Astrocyte (in vitro differentiated cells and primary cell): ENCODE results near the gene SPOCK2. TPM values are rescaled to one million over a fixed set of nuclear protein-coding genes. Genes with fewer than 3 reads are reported as not detected.

ENCODE experiments used
- DNase-seq: peaks from one replicate; pipeline ENCODE4 v3.0.0-alpha.2; 2010; ENCODE audit warnings: low read depth
- FAIRE-seq: peaks from 2 replicates; lab custom pipeline; 2011; peaks lifted over from hg19 to GRCh38; lab: Jason Lieb, UNC
- H2AFZ ChIP-seq: 2 replicates; pipeline ENCODE4 v1.6.0; 2012; ENCODE audit warnings: low read depth, low read length, inconsistent platforms
- H3K27ac ChIP-seq: 2 replicates; pipeline ENCODE4 v1.5.1; 2011; ENCODE audit warnings: low read depth, low read length, inconsistent platforms
- H3K27me3 ChIP-seq: 2 replicates; pipeline ENCODE4 v1.6.0; 2011; ENCODE audit warnings: low read length, inconsistent platforms; ENCODE audit not compliant: insufficient read depth
- H3K36me3 ChIP-seq: 2 replicates; pipeline ENCODE4 v1.5.1; 2011; ENCODE audit warnings: low read length, inconsistent platforms; ENCODE audit not compliant: insufficient read depth
- H3K4me1 ChIP-seq: 2 replicates; pipeline ENCODE4 v1.5.1; 2011; ENCODE audit warnings: low read length, inconsistent platforms; ENCODE audit not compliant: insufficient read depth
- H3K4me2 ChIP-seq: 2 replicates; pipeline ENCODE4 v1.6.0; 2012; ENCODE audit warnings: low read length, inconsistent platforms
- H3K4me3 ChIP-seq: 2 replicates; pipeline ENCODE4 v1.5.1; 2011; ENCODE audit warnings: low read depth, mild to moderate bottlenecking, low read length, inconsistent platforms; ENCODE audit not compliant: insufficient read depth
- H3K79me2 ChIP-seq: 2 replicates; pipeline ENCODE4 v1.6.0; 2012; ENCODE audit warnings: mild to moderate bottlenecking, low read length, inconsistent platforms; ENCODE audit not compliant: insufficient read depth
- H3K9ac ChIP-seq: 2 replicates; pipeline ENCODE4 v1.6.0; 2012; ENCODE audit warnings: mild to moderate bottlenecking, low read length, inconsistent platforms
- H3K9me3 ChIP-seq: 2 replicates; pipeline ENCODE4 v1.5.1; 2012; ENCODE audit warnings: low read depth, mild to moderate bottlenecking, low read length, inconsistent platforms; ENCODE audit not compliant: insufficient read depth
- H4K20me1 ChIP-seq: 2 replicates; pipeline ENCODE4 v1.6.0; 2012; ENCODE audit warnings: low read length, inconsistent platforms; ENCODE audit not compliant: insufficient read depth
- H3K27ac Mint-ChIP-seq: one replicate; pipeline ENCODE4 v1.8.0; 2021; ENCODE audit warnings: mild to moderate bottlenecking, mixed read lengths; ENCODE audit not compliant: unreplicated experiment
- H3K27me3 Mint-ChIP-seq: one replicate; pipeline ENCODE4 v1.8.0; 2021; ENCODE audit warnings: low read depth, mixed read lengths; ENCODE audit not compliant: unreplicated experiment
- H3K36me3 Mint-ChIP-seq: one replicate; pipeline ENCODE4 v1.8.0; 2021; ENCODE audit warnings: low read depth, mixed read lengths; ENCODE audit not compliant: unreplicated experiment
- H3K4me1 Mint-ChIP-seq: one replicate; pipeline ENCODE4 v1.8.0; 2021; ENCODE audit warnings: low read depth, mixed read lengths; ENCODE audit not compliant: unreplicated experiment
- H3K4me3 Mint-ChIP-seq: one replicate; pipeline ENCODE4 v1.8.0; 2021; ENCODE audit warnings: mild to moderate bottlenecking, moderate library complexity, mixed read lengths; ENCODE audit not compliant: unreplicated experiment
- H3K9me3 Mint-ChIP-seq: one replicate; pipeline ENCODE4 v1.8.0; 2021; ENCODE audit warnings: mild to moderate bottlenecking, mixed read lengths; ENCODE audit not compliant: unreplicated experiment
- CTCF ChIP-seq: IDR thresholded peaks from 2 replicates; pipeline ENCODE4 v1.5.1; 2011; ENCODE audit warnings: low read depth, mild to moderate bottlenecking, inconsistent platforms, low read length, moderate library complexity; ENCODE audit not compliant: insufficient read depth
- EZH2 ChIP-seq: IDR thresholded peaks from 2 replicates; pipeline ENCODE4 v1.6.1; 2012; ENCODE audit warnings: mild to moderate bottlenecking, low read length, inconsistent platforms; ENCODE audit not compliant: insufficient read depth
- total RNA-seq: library from RNA; stranded (reverse); gene quantifications from 2 replicates; pipeline ENCODE4 v1.2.1, GENCODE V29; 2021

SPOCK2 gene
- total RNA-seq, 1 donor from 2014 or later: 0.89 TPM

DNA sequence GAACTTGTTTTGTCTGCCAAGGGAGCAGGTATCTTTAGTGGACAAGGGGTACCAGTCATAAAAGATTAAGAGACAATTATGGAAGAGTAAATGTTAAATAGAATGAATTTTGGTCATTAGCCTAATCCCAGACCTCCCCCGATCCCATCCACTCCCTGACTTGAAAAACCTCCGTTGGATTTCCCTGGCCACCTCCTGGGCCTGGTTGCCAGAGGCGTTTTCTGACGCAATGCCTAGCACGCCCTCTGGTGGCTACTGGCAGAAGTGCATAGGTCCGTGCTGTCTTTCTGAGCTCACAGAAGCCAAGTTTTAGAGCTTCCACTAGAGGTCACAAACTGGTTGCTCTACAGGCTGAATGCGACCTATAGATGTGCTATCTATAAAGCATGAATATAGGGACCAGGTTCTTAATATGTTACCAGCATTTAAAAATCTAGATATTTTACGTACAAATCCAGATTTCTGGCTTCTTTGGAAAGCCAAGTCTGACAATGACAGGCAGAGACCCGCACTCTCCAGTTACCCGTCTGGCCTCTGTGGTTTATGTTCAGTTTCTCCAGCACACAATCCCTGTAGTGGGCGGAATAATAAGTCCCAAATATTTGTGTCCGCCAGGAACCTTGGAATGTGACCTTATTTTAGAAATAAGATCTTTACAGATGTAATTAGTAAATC is 39.8 kb downstream of the SPOCK2 start:
- Mint-ChIP-seq H3K4me3 (no peak overlapping the region), H3K9me3 (peaks cover 3% of the 10 kb centered on the region), H3K36me3 (peaks cover 5% of the 10 kb centered on the region), H3K4me1 (peaks cover 8% of the 10 kb centered on the region), H3K27ac (peak overlapping the region; percentile 72), H3K27me3 (peaks cover 8% of the 10 kb centered on the region)
- H3K9me3 ChIP-seq: no peaks in the 10 kb centered on the region
- no peak overlapping the region for H3K4me2 ChIP-seq
- peaks cover 2% of the 10 kb centered on the region for H3K27me3 ChIP-seq
- no peak for TF ChIP-seq EZH2
- peak; percentile 100 for TF ChIP-seq CTCF
- H3K9ac ChIP-seq: no peak overlapping the region
- H3K4me3 ChIP-seq: no peak overlapping the region
- no peaks in the 10 kb centered on the region for H3K79me2 ChIP-seq
- H4K20me1 ChIP-seq: no peaks in the 10 kb centered on the region
- FAIRE-seq (peak; percentile 96), DNase-seq (peak; percentile 68)
- no peaks in the 10 kb centered on the region for H3K36me3 ChIP-seq
- no peak overlapping the region for H3K27ac ChIP-seq
- H2AFZ ChIP-seq: no peak overlapping the region
- H3K4me1 ChIP-seq: no peaks in the 10 kb centered on the region

GRCh38 chr10:72045586-72045985 is 42.8 kb downstream of the SPOCK2 start:
- Histone ChIP-seq H3K27ac (no peak overlapping the region), H3K4me3 (no peak overlapping the region), H3K9ac (no peak overlapping the region), H3K9me3 (no peaks in the 10 kb centered on the region), H2AFZ (no peak overlapping the region), H3K4me1 (no peaks in the 10 kb centered on the region), H4K20me1 (no peaks in the 10 kb centered on the region), H3K27me3 (no peaks in the 10 kb centered on the region), H3K4me2 (no peak overlapping the region), H3K36me3 (no peaks in the 10 kb centered on the region), H3K79me2 (no peaks in the 10 kb centered on the region)
- Mint-ChIP-seq H3K27ac (no peak overlapping the region), H3K4me1 (peaks cover 18% of the 10 kb centered on the region), H3K4me3 (no peak overlapping the region), H3K36me3 (no peaks in the 10 kb centered on the region), H3K9me3 (peaks cover 3% of the 10 kb centered on the region), H3K27me3 (no peaks in the 10 kb centered on the region)
- DNase-seq (peak; percentile 76), FAIRE-seq (no peak)
- TF ChIP-seq CTCF (no peak), EZH2 (no peak)

DNA sequence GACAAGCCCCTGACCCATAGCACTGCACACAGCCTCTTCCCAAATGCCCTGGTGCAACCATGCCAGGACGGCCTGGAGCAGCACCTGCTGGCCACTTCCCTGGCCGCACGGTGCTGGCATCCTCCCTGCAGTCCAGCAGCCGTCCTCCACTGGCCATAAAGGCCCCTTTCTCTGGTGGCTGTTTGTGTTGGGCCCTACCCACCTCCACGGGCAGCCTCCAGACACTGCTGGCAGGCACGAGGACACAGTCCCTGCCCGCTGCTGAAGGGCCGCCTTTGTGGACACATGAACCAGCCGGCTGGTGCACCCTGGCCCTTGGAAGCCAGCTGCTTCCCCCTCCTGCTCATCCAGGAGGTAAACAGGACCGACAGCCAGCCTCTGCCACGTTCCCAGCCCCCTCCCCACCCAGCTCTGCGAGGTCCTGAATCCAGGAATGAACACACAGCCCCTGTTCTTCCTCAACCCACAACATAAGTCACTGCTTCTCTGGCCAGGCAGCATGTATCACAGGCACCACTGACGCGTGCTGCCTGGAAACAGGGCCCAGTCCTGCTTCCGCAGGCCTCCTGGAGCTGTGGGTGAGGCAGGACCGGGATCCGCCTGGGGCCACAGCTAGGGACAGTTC is 43.8 kb downstream of the SPOCK2 start:
- no peak overlapping the region for H3K27ac Mint-ChIP-seq

More for the DNA sequence above, 43.8 kb downstream of the SPOCK2 start:
- H3K27ac ChIP-seq: no peak overlapping the region
- H3K9me3 ChIP-seq: no peaks in the 10 kb centered on the region
- no peaks in the 10 kb centered on the region for H3K79me2 ChIP-seq
- no peaks in the 10 kb centered on the region for H3K36me3 ChIP-seq
- H3K4me1 ChIP-seq: no peaks in the 10 kb centered on the region
- no peak for FAIRE-seq
- H3K9me3 Mint-ChIP-seq: peaks cover under 1% of the 10 kb centered on the region
- DNase-seq: no peak
- H3K27me3 Mint-ChIP-seq: no peaks in the 10 kb centered on the region
- no peak overlapping the region for H3K4me2 ChIP-seq
- no peak overlapping the region for H3K9ac ChIP-seq
- H3K4me1 Mint-ChIP-seq: peaks cover 20% of the 10 kb centered on the region
- no peaks in the 10 kb centered on the region for H3K27me3 ChIP-seq
- TF ChIP-seq EZH2 (no peak), CTCF (no peak)
- no peak overlapping the region for H3K4me3 ChIP-seq
- no peak overlapping the region for H3K4me3 Mint-ChIP-seq
- peak overlapping the region; percentile 67 for H2AFZ ChIP-seq
- no peaks in the 10 kb centered on the region for H4K20me1 ChIP-seq
- no peaks in the 10 kb centered on the region for H3K36me3 Mint-ChIP-seq
